Calu3 (cell line): Measurements from ENCODE around the gene SPAG16. TPM values are rescaled to one million over a fixed set of nuclear protein-coding genes. Genes with fewer than 3 reads are reported as not detected.

Source experiments
- BruUV-seq: library from RNA; stranded (reverse); fragments of 400-500 nt; replicated peaks from 2 replicates; lab custom pipeline; 2021; lab: Mats Ljungman, UMichigan
- CTCF ChIA-PET: fragments of 300-600 bp; sonication (Branson Sonifier 250); formaldehyde crosslinking; loops from one replicate; lab custom pipeline; 2022; ENCODE audit warnings: antibody characterized with exemption; lab: Charles Lee
- DNase-seq: peaks from one replicate; pipeline ENCODE4 v3.0.0; 2022
- H3K27ac Mint-ChIP-seq: one replicate; pipeline ENCODE4 v1.8.0; 2022; ENCODE audit warnings: mixed read lengths; ENCODE audit not compliant: unreplicated experiment
- H3K27me3 Mint-ChIP-seq: one replicate; pipeline ENCODE4 v1.8.0; 2022; ENCODE audit warnings: mixed read lengths; ENCODE audit not compliant: unreplicated experiment
- H3K36me3 Mint-ChIP-seq: one replicate; pipeline ENCODE4 v1.8.0; 2022; ENCODE audit warnings: mild to moderate bottlenecking, moderate library complexity, mixed read lengths; ENCODE audit not compliant: insufficient read depth, unreplicated experiment
- H3K4me1 Mint-ChIP-seq: one replicate; pipeline ENCODE4 v1.8.0; 2022; ENCODE audit warnings: mild to moderate bottlenecking, low read depth, mixed read lengths; ENCODE audit not compliant: unreplicated experiment
- H3K4me3 Mint-ChIP-seq: one replicate; pipeline ENCODE4 v1.8.0; 2022; ENCODE audit warnings: mild to moderate bottlenecking, low read depth, moderate library complexity, mixed read lengths; ENCODE audit not compliant: unreplicated experiment
- H3K9me3 Mint-ChIP-seq: one replicate; pipeline ENCODE4 v1.8.0; 2022; ENCODE audit warnings: low read depth, mixed read lengths; ENCODE audit not compliant: unreplicated experiment
- CTCF ChIP-seq: fragments of 200-600 bp; IDR thresholded peaks from one replicate; pipeline ENCODE4 v1.8.0; 2022; ENCODE audit warnings: antibody characterized with exemption; ENCODE audit not compliant: unreplicated experiment
- intact Hi-C: fragments of 100-400 bp; cut with micrococcal nuclease; formaldehyde crosslinking; loops from one replicate; pipeline ENCODE4 v1.10.0; 2022; ENCODE audit not compliant: unreplicated experiment
- total RNA-seq: library from RNA; stranded (reverse); gene quantifications from 2 replicates; pipeline ENCODE4 v1.2.3, GENCODE V29; 2022

The SPAG16 gene
- total RNA-seq, 1 experiment from 2014 or later: 30.2 TPM

GRCh38 chr2:214361116-214361515 is 1076.9 kb downstream of the SPAG16 start:
- Mint-ChIP-seq H3K9me3 (no peaks in the 10 kb centered on the region), H3K36me3 (no peaks in the 10 kb centered on the region), H3K4me1 (no peaks in the 10 kb centered on the region), H3K4me3 (no peak overlapping the region), H3K27ac (no peak overlapping the region), H3K27me3 (no peaks in the 10 kb centered on the region)
- intact Hi-C loops: no loop called here
- DNase-seq: no peak
- CTCF ChIA-PET: no interaction called here
- BruUV-seq: no TSS peak
- TF ChIP-seq CTCF: no peak

GRCh38 chr2:214365549-214365948 is 1081.3 kb downstream of the SPAG16 start:
- Mint-ChIP-seq H3K4me3 (no peak overlapping the region), H3K27me3 (no peaks in the 10 kb centered on the region), H3K9me3 (no peaks in the 10 kb centered on the region), H3K27ac (no peak overlapping the region), H3K4me1 (no peaks in the 10 kb centered on the region), H3K36me3 (no peaks in the 10 kb centered on the region)
- DNase-seq: no peak
- no peak for TF ChIP-seq CTCF
- CTCF ChIA-PET: no interaction called here
- BruUV-seq: no TSS peak
- intact Hi-C loops: no loop called here

- Mint-ChIP-seq H3K4me1 (no peaks in the 10 kb centered on the region), H3K4me3 (no peak overlapping the region), H3K9me3 (no peaks in the 10 kb centered on the region), H3K36me3 (no peaks in the 10 kb centered on the region), H3K27ac (no peak overlapping the region), H3K27me3 (no peaks in the 10 kb centered on the region)
- no peak for DNase-seq
- TF ChIP-seq CTCF: no peak
- intact Hi-C loops: no loop called here
- no TSS peak for BruUV-seq
- CTCF ChIA-PET: no interaction called here
Measured at GRCh38 chr2:214367171-214367570, 1082.9 kb downstream of the SPAG16 start.

GRCh38 chr2:214376618-214377285 is 1092.5 kb downstream of the SPAG16 start:
- Mint-ChIP-seq H3K9me3 (no peaks in the 10 kb centered on the region), H3K27ac (no peak overlapping the region), H3K4me3 (no peak overlapping the region), H3K4me1 (no peaks in the 10 kb centered on the region), H3K36me3 (no peaks in the 10 kb centered on the region), H3K27me3 (no peaks in the 10 kb centered on the region)
- CTCF ChIA-PET: no interaction called here
- intact Hi-C loops: no loop called here
- no TSS peak for BruUV-seq
- TF ChIP-seq CTCF: no peak
- DNase-seq: no peak
